Measurements from ENCODE around the gene NTHL1.

- TF ChIP-seq CTCF (IDR thresholded peaks at IDR 0.05) (0 out of 2 replicates have a peak, but pooled peaks have one; percentile 50), REST (IDR thresholded peaks at IDR 0.05; ENCODE audit: insufficient read depth in 1 of 2, low read depth in 2 of 2, low read length in 1 of 2) (no peak)
Measured at GRCh38 chr16:2022723-2023091, 24.9 kb downstream of the NTHL1 start.
